ENCODE data around the gene MACROD2. TPM values are rescaled to one million over a fixed set of nuclear protein-coding genes. Genes with fewer than 3 reads are reported as not detected.

The MACROD2 gene
- total RNA-seq, 2 experiments from 2014 or later: not detected

- DNase-seq: no peak
- Mint-ChIP-seq H3K27ac (no peak overlapping the region), H3K4me1 (ENCODE audit: low read depth) (peaks cover 7% of the 10 kb centered on the region), H3K4me3 (no peak overlapping the region), H3K27me3 (no peaks in the 10 kb centered on the region), H3K9me3 (peaks cover 8% of the 10 kb centered on the region), H3K36me3 (no peaks in the 10 kb centered on the region)
- CTCF ChIA-PET: no interaction called here
- POLR2A ChIA-PET: no interaction called here
- intact Hi-C loops (cut with micrococcal nuclease): no loop called here
These were observed 1905.1 kb downstream of the MACROD2 start for GRCh38 chr20:15900443-15900842.

GRCh38 chr20:15902493-15902892 lies 1907.2 kb downstream of the MACROD2 start:
- intact Hi-C loops (cut with micrococcal nuclease): no loop called here
- ChIA-PET POLR2A (no interaction called here), CTCF (no interaction called here)
- no peaks in the 10 kb centered on the region for H3K36me3 Mint-ChIP-seq
- H3K27ac Mint-ChIP-seq: no peak overlapping the region
- no peak for DNase-seq
- H3K27me3 Mint-ChIP-seq: no peaks in the 10 kb centered on the region
- no peaks in the 10 kb centered on the region for H3K4me1 Mint-ChIP-seq (ENCODE audit: low read depth)
- peaks cover 8% of the 10 kb centered on the region for H3K9me3 Mint-ChIP-seq
- H3K4me3 Mint-ChIP-seq: no peak overlapping the region

- no peak for DNase-seq
- Mint-ChIP-seq H3K4me1 (ENCODE audit: low read depth) (no peaks in the 10 kb centered on the region), H3K27me3 (no peaks in the 10 kb centered on the region), H3K9me3 (peaks cover 12% of the 10 kb centered on the region), H3K27ac (no peak overlapping the region), H3K4me3 (no peak overlapping the region), H3K36me3 (no peaks in the 10 kb centered on the region)
- intact Hi-C loops (cut with micrococcal nuclease): no loop called here
- POLR2A ChIA-PET: no interaction called here
- CTCF ChIA-PET: no interaction called here
These were observed 1910.3 kb downstream of the MACROD2 start for GRCh38 chr20:15905661-15906060.

GRCh38 chr20:15909995-15910394 lies 1914.7 kb downstream of the MACROD2 start:
- POLR2A ChIA-PET: no interaction called here
- no peak for DNase-seq
- H3K4me1 Mint-ChIP-seq (ENCODE audit: low read depth): no peaks in the 10 kb centered on the region
- peaks cover 9% of the 10 kb centered on the region for H3K9me3 Mint-ChIP-seq
- CTCF ChIA-PET: interaction anchor here (0.5 kb wide), 1 partner anchor 17 kb away, joined by 3 read pairs; no protein-coding TSS in a partner anchor
- H3K36me3 Mint-ChIP-seq: no peaks in the 10 kb centered on the region
- H3K27me3 Mint-ChIP-seq: no peaks in the 10 kb centered on the region
- intact Hi-C loops (cut with micrococcal nuclease): no loop called here
- H3K27ac Mint-ChIP-seq: no peak overlapping the region
- H3K4me3 Mint-ChIP-seq: no peak overlapping the region

GRCh38 chr20:15911581-15911980 lies 1916.3 kb downstream of the MACROD2 start:
- Mint-ChIP-seq H3K4me1 (ENCODE audit: low read depth) (no peaks in the 10 kb centered on the region), H3K27me3 (no peaks in the 10 kb centered on the region), H3K4me3 (no peak overlapping the region), H3K27ac (no peak overlapping the region), H3K36me3 (no peaks in the 10 kb centered on the region), H3K9me3 (peaks cover 13% of the 10 kb centered on the region)
- DNase-seq: no peak
- intact Hi-C loops (cut with micrococcal nuclease): no loop called here
- POLR2A ChIA-PET: no interaction called here
- CTCF ChIA-PET: no interaction called here

GRCh38 chr20:15913391-15914025 lies 1918.2 kb downstream of the MACROD2 start:
- POLR2A ChIA-PET: no interaction called here
- H3K4me3 Mint-ChIP-seq: no peak overlapping the region
- H3K9me3 Mint-ChIP-seq: peaks cover 10% of the 10 kb centered on the region
- H3K27ac Mint-ChIP-seq: no peak overlapping the region
- DNase-seq: no peak
- CTCF ChIA-PET: no interaction called here
- intact Hi-C loops (cut with micrococcal nuclease): no loop called here
- H3K36me3 Mint-ChIP-seq: no peaks in the 10 kb centered on the region
- H3K27me3 Mint-ChIP-seq: no peaks in the 10 kb centered on the region
- H3K4me1 Mint-ChIP-seq (ENCODE audit: low read depth): no peaks in the 10 kb centered on the region

- POLR2A ChIA-PET: no interaction called here
- H3K4me1 Mint-ChIP-seq (ENCODE audit: low read depth): no peaks in the 10 kb centered on the region
- no peaks in the 10 kb centered on the region for H3K36me3 Mint-ChIP-seq
- no peaks in the 10 kb centered on the region for H3K27me3 Mint-ChIP-seq
- H3K4me3 Mint-ChIP-seq: no peak overlapping the region
- no peak for DNase-seq
- CTCF ChIA-PET: no interaction called here
- H3K9me3 Mint-ChIP-seq: peaks cover 11% of the 10 kb centered on the region
- no peak overlapping the region for H3K27ac Mint-ChIP-seq
- intact Hi-C loops (cut with micrococcal nuclease): no loop called here
These were observed 1921.3 kb downstream of the MACROD2 start for GRCh38 chr20:15916623-15917022.

- H3K27me3 Mint-ChIP-seq: no peaks in the 10 kb centered on the region
- no peak overlapping the region for H3K27ac Mint-ChIP-seq
- POLR2A ChIA-PET: no interaction called here
- peaks cover 9% of the 10 kb centered on the region for H3K9me3 Mint-ChIP-seq
- intact Hi-C loops (cut with micrococcal nuclease): no loop called here
- H3K4me3 Mint-ChIP-seq: no peak overlapping the region
- H3K36me3 Mint-ChIP-seq: no peaks in the 10 kb centered on the region
- no peak for DNase-seq
- CTCF ChIA-PET: no interaction called here
- no peaks in the 10 kb centered on the region for H3K4me1 Mint-ChIP-seq (ENCODE audit: low read depth)
These were observed 1922.0 kb downstream of the MACROD2 start for GRCh38 chr20:15917283-15917682.

GRCh38 chr20:15918631-15919030 lies 1923.3 kb downstream of the MACROD2 start:
- Mint-ChIP-seq H3K4me1 (ENCODE audit: low read depth) (no peaks in the 10 kb centered on the region), H3K27ac (no peak overlapping the region), H3K36me3 (no peaks in the 10 kb centered on the region), H3K9me3 (peaks cover 6% of the 10 kb centered on the region), H3K4me3 (no peak overlapping the region), H3K27me3 (no peaks in the 10 kb centered on the region)
- ChIA-PET POLR2A (no interaction called here), CTCF (no interaction called here)
- no peak for DNase-seq
- intact Hi-C loops (cut with micrococcal nuclease): no loop called here

- Mint-ChIP-seq H3K27ac (no peak overlapping the region), H3K36me3 (no peaks in the 10 kb centered on the region), H3K4me3 (no peak overlapping the region), H3K9me3 (peaks cover 6% of the 10 kb centered on the region), H3K4me1 (ENCODE audit: low read depth) (no peaks in the 10 kb centered on the region), H3K27me3 (no peaks in the 10 kb centered on the region)
- ChIA-PET CTCF (no interaction called here), POLR2A (no interaction called here)
- intact Hi-C loops (cut with micrococcal nuclease): no loop called here
- DNase-seq: no peak
These were observed 1923.8 kb downstream of the MACROD2 start for GRCh38 chr20:15919118-15919517.

- DNase-seq: no peak
- intact Hi-C loops (cut with micrococcal nuclease): no loop called here
- ChIA-PET CTCF (no interaction called here), POLR2A (no interaction called here)
- no peaks in the 10 kb centered on the region for H3K36me3 Mint-ChIP-seq
- peaks cover 3% of the 10 kb centered on the region for H3K9me3 Mint-ChIP-seq
- H3K4me3 Mint-ChIP-seq: no peak overlapping the region
- no peak overlapping the region for H3K27ac Mint-ChIP-seq
- H3K4me1 Mint-ChIP-seq (ENCODE audit: low read depth): no peaks in the 10 kb centered on the region
- H3K27me3 Mint-ChIP-seq: no peaks in the 10 kb centered on the region
These were observed 1926.6 kb downstream of the MACROD2 start for GRCh38 chr20:15921930-15922329.

GRCh38 chr20:15922556-15922955 lies 1927.2 kb downstream of the MACROD2 start:
- Mint-ChIP-seq H3K4me1 (ENCODE audit: low read depth) (no peaks in the 10 kb centered on the region), H3K36me3 (no peaks in the 10 kb centered on the region), H3K9me3 (peaks cover 4% of the 10 kb centered on the region), H3K4me3 (no peak overlapping the region), H3K27ac (no peak overlapping the region), H3K27me3 (no peaks in the 10 kb centered on the region)
- intact Hi-C loops (cut with micrococcal nuclease): no loop called here
- DNase-seq: no peak
- ChIA-PET CTCF (no interaction called here), POLR2A (no interaction called here)

- H3K4me1 Mint-ChIP-seq (ENCODE audit: low read depth): no peaks in the 10 kb centered on the region
- ChIA-PET CTCF (no interaction called here), POLR2A (no interaction called here)
- intact Hi-C loops (cut with micrococcal nuclease): no loop called here
- peaks cover 4% of the 10 kb centered on the region for H3K9me3 Mint-ChIP-seq
- H3K4me3 Mint-ChIP-seq: no peak overlapping the region
- DNase-seq: no peak
- H3K36me3 Mint-ChIP-seq: no peaks in the 10 kb centered on the region
- no peak overlapping the region for H3K27ac Mint-ChIP-seq
- H3K27me3 Mint-ChIP-seq: no peaks in the 10 kb centered on the region
These were observed 1927.9 kb downstream of the MACROD2 start for GRCh38 chr20:15923030-15923776.
